Fibroblast of villous mesenchyme (primary cell): ENCODE results near the gene MEF2C. TPM values are rescaled to one million over a fixed set of nuclear protein-coding genes. Genes with fewer than 3 reads are reported as not detected.

ENCODE experiments used
- DNase-seq: peaks from one replicate; pipeline ENCODE4 v3.0.0-alpha.2; 2010; ENCODE audit warnings: low read depth
- H3K4me3 ChIP-seq: 2 replicates; pipeline ENCODE4 v1.5.1; 2011; ENCODE audit warnings: low read depth, mild to moderate bottlenecking, low read length
- total RNA-seq: library from RNA; depleted of rRNA; stranded (reverse); fragments of >200 nt; gene quantifications from 2 replicates; pipeline ENCODE4 v1.2.3, GENCODE V29; 2012
- TF ChIP-seq, protein P1 (sequence below): IDR thresholded peaks from 2 replicates; pipeline ENCODE4 v1.5.1; 2012; ENCODE audit warnings: low read depth, mild to moderate bottlenecking, low read length; ENCODE audit not compliant: insufficient read depth

Gene MEF2C
- total RNA-seq, 1 donor, result 16.0 TPM

DNA sequence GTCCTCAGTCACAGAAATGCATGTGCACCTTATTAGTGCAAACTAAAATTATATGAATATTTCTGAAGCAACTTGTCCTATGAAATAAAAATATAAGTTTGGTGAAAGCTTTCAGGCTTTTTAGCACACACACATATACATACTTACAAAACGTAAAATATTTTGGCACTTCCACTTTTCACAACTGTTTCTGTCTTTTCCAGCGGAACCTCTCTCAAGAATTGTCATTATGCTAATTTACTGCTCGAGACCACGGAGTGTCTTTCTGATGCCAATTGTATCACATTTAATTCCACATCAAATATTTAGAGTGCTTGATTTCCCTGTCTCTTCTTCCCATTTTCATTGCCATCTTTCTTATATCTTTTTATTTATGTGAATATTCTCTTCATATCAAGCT, 100.4 kb downstream of the MEF2C start:
- DNase-seq, result no peak
- TF ChIP-seq, protein P1, sequence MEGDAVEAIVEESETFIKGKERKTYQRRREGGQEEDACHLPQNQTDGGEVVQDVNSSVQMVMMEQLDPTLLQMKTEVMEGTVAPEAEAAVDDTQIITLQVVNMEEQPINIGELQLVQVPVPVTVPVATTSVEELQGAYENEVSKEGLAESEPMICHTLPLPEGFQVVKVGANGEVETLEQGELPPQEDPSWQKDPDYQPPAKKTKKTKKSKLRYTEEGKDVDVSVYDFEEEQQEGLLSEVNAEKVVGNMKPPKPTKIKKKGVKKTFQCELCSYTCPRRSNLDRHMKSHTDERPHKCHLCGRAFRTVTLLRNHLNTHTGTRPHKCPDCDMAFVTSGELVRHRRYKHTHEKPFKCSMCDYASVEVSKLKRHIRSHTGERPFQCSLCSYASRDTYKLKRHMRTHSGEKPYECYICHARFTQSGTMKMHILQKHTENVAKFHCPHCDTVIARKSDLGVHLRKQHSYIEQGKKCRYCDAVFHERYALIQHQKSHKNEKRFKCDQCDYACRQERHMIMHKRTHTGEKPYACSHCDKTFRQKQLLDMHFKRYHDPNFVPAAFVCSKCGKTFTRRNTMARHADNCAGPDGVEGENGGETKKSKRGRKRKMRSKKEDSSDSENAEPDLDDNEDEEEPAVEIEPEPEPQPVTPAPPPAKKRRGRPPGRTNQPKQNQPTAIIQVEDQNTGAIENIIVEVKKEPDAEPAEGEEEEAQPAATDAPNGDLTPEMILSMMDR, result no peak
- no peak overlapping the region for H3K4me3 ChIP-seq

DNA sequence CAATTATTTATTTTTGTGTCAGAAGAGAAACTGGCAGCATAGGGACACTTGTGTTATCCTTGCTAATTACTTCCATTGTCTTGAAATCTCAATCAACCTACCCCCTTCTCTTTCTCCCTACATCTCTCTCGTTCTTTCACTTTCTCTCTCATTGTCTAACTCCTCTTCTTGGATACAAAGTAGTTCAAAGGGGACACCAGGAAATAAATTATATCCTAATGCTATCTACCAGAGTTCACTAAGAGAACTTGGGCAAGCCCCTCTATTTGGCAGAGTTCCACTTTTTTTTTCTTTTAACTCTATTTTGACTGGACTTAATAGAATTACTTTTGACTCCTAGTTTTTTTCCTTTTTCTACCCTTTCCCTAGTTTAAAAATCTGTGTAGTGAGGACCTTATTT, 102.2 kb downstream of the MEF2C start:
- TF ChIP-seq, protein P1, result no peak
- no peak for DNase-seq

DNA sequence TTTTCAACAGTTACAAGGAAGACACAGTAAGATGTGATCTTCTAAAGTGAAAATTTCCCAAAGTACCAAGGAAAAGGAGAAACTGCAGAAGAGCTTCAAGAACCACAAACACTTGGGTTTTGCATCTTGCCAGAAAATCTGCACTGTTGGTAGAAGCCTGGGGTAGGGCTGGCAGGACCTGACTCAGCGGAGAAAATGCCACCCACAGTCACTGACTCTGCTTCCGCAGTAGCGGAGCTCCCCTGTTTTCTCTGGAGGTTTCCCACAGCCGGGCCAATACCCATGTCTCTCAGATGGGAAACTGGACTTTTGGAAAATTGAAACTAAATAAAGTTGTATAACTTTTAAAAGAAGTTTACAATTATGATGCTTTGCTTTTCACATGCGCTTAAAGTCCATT, 104.2 kb downstream of the MEF2C start:
- H3K4me3 ChIP-seq, result no peak overlapping the region
- TF ChIP-seq, protein P1, result no peak
- no peak for DNase-seq

More for the DNA sequence above, 102.2 kb downstream of the MEF2C start:
- no peak overlapping the region for H3K4me3 ChIP-seq

DNA sequence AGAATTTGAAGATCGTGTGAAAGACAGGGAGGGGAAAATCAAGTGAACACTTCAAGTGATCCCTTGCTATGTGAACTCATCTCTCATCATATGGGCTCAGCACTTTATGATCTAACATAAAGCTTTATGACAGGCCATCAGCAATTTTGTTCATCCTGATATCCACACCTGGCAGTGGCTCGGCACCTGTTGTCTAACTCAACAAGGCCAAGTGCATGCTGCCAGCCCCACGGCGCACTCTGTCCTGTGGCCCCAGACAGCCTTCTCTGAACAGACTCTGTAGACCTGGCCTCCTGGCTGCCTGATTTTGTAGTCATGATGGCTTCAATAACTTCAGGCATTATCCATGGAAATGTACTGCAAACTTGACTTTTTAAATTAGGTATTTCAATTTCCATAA, 106.3 kb downstream of the MEF2C start:
- no peak for DNase-seq
- H3K4me3 ChIP-seq, result no peak overlapping the region
- TF ChIP-seq, protein P1, result no peak

DNA sequence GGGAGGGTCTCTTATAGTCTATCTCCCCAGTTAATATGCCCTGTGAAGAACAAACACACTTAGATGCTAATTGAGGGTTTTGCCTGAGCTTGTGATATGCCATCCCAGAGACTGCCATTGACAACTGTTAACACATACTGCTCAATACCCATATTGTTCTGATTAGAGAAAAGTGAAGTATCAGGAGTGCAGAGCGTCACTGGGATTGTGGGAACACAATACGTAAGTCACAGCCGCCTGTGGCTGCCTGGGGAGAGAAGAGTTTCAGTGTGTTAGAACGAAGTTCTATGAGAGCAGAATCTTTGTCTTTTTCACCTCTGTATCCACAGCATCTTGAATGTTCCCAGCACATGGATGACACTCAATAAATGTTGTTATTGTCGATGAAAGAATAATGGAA, 110.2 kb downstream of the MEF2C start:
- TF ChIP-seq, protein P1, result no peak
- H3K4me3 ChIP-seq, result no peak overlapping the region
- DNase-seq, result no peak

DNA sequence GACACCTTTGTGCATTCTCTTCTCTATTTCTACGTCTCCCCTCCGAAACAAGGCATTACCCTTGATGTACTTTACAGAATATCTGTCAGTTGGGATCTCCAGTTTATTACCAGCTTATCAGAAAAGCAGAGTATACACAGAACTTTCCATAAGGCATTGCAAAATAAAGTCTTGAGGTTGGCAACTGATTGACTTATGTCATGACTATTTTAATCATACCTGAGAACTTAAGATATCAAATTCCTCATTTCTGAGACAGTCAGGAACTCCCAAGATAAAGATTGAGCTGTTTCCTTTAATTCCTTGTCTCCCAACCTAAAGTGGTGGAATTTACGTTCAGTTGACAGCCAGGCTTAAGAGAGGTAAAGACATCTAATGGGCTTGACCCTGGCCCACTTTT, 110.9 kb downstream of the MEF2C start:
- H3K4me3 ChIP-seq, result no peak overlapping the region
- TF ChIP-seq, protein P1, result no peak
- no peak for DNase-seq

DNA sequence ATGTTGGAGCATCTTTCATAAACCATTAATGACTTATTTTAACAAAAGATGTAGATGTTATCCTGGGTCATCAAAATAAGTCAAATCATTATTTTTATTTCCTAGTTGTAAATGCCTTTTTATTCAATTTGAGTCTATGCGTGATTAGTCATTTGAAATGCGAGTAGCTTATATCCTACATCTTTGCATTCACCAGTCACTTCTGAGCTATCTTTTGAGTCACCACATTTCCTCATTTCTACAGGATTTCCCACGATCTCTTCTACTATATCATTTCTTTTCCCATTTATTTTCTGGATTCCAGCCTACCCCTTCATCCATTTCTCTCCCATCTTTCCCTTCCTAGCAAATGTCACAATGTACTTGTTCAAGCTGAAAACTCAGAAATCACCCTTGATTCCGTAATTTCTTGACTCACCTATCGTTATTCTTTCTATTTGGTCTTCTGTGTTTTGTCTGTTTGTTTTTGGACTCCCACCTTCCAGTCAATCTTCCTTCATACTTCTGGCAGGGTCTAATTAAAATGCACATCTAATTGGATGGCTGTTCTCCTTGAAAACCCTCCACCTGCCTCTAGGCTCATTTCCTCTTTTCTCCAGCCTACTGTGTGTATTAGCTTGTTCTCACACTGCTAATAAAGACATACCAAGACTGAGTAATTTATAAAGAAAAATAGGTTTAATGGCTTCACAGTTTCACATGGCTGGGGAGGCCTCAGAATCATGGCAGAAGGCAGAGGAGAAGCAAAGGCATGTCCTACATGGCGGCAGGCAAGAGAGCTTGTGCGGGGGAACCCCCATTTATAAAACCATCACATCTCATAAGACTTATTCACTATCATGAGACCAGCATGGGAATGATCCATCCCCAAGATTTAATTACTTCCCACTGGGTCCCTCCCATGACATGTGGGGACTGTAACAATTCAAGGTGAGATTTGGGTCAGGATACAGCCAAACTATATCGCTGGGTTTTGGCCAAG, 112.4 kb downstream of the MEF2C start:
- TF ChIP-seq, protein P1, result no peak
- no peak for DNase-seq
- no peak overlapping the region for H3K4me3 ChIP-seq
